Activated T-cell treated with anti-CD3 and anti-CD28 coated beads for 24 hours (primary cell): ENCODE results near the gene HMGCL.
"Not testable (repeated sequence)": the region's sequence is repeated elsewhere in the genome, so short reads cannot be mapped to it uniquely, and the experiment has no call there.

Source experiments
- DNase-seq: peaks from one replicate; pipeline ENCODE4 v3.0.0-alpha.2; 2020; ENCODE audit warnings: low read depth

HMGCL gene

DNA sequence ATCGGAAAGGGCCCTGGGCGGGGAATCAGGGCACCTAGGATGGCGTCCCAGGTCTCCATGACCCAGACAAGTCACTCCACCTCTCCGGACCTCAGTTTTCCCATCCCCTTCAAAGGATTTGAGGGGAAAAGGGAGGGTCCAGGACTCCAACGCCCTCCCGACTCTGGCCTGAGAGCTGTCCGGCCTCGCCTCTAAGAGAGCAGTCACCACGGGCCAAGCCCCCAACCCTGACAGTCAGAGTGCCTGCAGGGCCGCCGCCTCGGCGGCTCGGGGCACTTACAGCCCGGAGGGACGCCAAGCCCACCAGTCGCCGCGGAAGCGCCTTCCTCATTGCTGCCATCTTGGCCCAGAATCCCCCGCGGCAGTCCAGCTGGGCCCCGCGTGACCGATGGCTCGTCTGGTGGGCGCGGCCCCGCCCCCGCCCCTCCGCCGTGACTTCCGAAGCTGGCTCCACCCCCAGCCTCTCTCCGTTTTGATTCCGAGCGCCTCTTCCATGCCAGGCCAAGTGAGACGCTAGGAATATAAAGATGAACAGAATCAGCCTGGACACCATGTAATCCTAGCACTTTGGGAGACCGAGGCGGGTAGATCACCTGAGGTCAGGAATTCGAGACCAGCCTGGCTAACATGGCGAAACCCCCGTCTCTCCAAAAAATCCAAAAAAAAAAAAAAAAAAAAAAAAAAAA lies at the start of gene HMGCL:
HMGCL (minus strand) TSS at position 354 of the 686 bp plus-strand sequence; CDS start at position 340, 14 bp downstream.
- peak; percentile 83 for DNase-seq

DNA sequence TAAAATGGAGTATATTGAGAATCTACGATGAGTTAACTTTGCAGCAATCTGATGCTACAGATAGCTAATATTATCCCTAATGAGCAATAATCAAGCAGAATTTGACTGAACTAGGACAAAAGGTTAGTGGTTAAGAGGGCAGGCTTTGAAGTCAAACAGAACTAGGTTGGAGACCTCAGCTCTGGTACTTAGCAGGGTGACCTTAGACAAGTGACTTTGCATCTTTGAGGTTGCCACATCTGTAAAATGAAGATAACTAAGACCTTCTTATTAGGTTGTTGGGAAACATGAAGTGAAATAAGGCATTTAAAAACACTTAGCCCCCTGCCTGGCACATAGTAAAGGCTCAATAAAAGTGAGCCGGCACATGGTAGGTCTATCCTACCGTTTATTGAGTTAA lies 47.2 kb upstream of the HMGCL start:
- no peak for DNase-seq

DNA sequence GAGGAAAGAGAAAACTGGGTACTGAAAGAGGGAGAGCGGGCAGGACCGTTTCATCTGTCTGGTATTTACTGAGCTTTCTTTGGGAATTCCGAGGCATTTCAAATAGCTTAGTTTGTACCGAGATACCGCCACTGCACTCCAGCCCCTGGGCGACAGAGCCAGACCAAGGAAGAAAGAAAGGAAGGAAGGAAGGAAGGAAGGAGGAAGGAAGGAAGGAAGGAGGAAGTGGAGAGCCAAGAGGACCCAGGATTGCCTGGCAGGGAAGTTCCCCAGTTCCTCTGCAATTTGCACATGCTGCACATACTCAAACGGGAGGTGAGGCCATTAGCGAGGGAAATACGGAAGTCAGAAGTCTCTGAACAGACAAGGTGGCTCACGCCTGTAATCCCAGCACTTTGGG lies 43.8 kb upstream of the HMGCL start:
- no peak for DNase-seq

DNA sequence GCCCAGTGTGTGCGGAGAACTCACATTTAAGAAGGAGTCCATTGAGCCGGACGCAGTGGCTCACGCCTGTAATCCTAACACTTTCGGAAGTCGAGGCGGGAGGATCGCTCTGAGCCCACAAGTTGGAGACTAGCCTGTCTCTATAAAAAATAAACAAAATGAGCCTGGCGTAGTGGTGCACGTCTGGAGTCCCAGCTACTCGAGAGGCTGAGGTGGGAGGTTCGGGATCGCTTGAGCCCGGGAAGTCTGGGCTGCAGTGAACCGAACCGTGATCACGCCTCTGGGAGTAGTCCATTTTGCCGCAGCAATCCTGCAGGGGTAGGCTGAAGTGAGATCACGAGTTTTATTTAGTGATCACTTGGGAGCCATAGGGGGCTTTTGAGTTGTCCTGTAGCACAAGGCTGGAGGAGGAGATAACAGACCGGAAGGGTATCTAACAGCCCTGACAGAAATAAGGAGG lies 43.4 kb upstream of the HMGCL start:
- DNase-seq: no peak

DNA sequence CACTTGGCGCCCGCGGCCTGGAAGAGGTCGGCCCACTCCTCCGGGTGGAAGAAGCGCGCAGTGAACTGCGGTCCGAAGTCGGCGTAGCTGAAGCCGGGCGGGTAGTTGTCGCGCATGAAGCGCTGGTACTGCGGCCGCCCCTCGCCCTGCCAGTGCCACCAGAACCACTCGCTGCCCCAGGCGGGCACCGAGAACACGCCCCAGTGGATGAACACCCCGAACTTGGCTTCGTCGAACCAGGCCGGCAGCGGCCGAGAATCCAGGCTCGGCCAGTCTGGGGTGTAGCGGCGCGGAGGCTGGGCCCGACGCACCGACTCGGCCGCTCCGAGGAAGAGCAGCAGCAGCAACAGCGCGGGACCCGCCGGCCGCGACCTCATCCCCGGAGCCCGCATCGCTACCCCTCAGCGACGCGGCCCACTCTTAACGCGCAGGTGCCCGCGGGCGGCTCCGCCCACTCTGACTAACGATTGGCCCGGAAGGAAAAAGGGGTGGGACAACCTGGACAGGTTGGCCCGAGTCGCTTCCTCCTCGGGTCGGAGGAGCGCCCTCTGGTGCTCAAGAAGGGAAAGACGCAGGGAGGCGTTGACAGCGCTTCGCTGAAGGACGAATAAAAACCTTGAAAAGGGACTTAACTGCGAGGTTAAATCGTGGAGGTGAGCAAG lies 42.8 kb upstream of the HMGCL start, which contains the start of gene FUCA1:
FUCA1 (minus strand) TSS at position 396 of the 662 bp plus-strand sequence; CDS start at position 392, 4 bp downstream.
- peak; percentile 91 for DNase-seq

DNA sequence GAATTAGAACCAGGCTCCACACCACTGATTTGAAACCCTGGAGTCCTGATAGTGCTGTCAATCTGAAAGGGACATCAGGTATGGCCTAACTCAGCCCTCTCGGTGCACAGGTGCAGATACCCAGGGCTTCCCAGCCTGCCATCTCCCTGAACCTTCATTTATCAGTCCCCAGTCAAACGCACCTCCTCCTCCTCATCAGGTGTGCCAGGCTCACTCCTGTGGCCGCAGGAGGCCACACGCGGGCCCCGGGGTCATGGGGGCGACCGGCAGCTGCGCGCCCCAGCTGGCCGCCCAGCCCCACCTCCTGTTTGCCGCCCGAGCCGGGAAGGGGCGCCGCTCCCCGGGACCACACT lies 42.3 kb upstream of the HMGCL start:
- DNase-seq: no peak

DNA sequence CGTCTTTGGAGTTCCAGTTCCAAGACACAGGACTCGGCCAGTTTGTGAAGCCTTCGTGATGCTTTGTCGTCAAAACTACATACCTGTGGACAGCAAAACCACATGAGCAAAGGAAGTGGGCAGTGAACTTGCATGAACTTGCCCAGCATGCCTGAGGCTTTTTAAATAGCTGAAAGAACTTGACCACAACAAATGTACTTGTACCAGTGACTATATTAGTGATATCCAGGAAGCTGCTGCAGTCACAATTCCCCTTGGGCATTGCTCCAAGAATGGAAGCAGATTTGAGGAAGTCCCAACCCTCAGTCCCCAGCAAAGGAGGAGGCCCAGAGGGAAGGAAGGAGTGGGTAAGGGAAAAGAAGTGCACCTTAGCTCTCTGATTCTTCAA lies 40.3 kb upstream of the HMGCL start:
- DNase-seq: no peak

DNA sequence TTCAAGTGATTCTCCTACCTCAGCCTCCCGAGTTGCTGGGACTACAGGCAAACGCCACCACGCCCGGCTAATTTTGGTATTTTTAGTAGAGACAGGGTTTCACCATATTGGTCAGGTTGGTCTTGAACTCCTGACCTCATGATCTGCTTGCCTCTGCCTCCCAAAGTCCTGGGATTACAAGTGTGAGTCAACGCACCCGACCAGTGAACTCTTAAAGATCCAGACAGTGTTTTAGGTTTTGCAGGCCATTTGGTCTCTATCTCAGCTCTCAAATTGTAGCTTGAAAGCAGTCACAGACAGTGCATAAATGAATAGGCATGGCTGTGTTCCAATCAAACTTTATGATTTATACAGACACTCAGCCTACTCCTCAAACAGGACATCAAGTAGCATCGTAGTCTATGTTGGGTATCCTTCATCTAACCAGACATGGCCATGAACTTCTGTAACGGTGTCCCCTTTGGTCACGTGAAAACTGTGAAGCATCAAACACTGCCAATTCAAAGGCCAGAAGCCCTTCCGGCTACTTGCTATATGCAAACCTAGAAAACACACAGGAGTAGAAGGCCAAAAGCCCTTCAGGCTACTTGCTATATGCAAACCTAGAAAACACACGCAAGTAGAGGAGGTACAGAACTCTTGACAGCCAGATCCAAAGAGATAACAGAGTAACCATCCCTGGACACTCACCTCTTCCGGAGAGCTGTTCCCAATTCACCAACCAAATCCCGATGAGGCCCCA lies 39.7 kb upstream of the HMGCL start:
- no peak for DNase-seq

DNA sequence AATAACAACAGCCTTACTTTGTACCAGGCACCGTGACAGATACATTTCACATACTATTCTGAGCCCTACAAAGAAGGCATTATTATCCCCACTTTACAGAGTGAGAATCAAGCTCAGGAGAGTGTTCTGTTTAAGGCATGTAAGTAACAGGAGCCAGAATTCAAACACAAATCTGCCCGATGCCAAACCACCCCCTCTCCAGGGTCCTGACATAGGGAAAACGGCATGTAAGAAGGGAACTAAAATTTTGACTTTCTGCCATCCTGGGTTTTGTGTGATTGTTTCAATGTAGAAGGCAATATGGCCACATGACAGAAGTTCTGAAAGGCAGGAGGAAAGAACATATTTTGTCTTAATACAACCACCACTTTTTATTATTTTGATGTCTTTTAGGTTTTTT lies 37.4 kb upstream of the HMGCL start:
- DNase-seq: no peak

DNA sequence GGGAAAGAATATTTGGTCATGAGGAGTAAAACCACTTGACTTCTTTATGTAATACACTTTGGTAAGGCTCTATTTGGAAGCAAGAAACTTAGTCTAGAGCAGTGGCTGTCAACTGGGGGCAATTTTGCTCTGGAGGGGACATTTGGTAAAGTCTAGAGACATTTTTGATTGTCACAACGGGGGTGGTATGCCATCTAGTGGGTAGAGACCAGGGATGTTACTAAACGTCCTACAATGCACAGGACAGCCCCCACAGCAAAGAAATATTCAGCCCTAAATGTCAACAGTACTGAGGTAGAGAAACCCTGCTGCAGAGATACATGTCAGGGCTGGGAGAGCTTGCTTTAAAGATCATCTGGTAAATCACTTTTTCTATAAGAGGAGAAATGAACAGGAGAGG lies 29.3 kb upstream of the HMGCL start:
- DNase-seq: no peak

DNA sequence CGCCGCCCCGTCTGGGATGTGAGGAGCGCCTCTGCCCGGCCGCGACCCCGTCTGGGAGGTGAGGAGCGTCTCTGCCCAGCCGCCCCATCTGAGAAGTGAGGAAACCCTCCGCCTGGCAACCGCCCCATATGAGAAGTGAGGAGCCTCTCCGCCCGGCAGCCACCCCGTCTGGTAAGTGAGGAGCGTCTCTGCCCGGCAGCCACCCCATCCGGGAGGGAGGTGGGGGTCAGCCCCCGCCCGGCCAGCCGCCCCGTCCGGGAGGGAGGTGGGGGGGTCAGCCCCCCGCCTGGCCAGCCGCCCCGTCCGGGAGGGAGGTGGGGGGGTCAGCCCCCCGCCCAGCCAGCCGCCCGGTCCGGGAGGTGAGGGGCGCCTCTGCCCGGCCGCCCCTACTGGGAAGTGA lies 27.9 kb upstream of the HMGCL start:
- DNase-seq: not testable (repeated sequence)

DNA sequence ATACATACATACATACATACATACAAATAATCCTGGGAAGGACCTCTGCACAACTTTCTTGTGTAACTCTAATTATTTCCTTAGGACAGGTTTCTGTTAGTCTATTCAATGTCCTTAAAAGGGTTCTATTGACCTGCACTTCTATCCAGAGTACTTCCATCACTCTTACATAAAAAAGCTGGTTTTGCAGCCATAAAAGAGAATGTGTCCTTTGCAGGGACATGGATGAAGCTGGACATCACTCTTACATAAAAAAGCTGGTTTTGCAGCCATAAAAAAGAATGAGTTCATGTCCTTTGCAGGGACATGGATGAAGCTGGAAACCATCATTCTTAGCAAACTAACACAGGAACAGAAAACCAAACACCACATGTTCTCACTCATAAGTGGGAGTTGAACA lies 26.2 kb upstream of the HMGCL start:
- not testable (repeated sequence) for DNase-seq

DNA sequence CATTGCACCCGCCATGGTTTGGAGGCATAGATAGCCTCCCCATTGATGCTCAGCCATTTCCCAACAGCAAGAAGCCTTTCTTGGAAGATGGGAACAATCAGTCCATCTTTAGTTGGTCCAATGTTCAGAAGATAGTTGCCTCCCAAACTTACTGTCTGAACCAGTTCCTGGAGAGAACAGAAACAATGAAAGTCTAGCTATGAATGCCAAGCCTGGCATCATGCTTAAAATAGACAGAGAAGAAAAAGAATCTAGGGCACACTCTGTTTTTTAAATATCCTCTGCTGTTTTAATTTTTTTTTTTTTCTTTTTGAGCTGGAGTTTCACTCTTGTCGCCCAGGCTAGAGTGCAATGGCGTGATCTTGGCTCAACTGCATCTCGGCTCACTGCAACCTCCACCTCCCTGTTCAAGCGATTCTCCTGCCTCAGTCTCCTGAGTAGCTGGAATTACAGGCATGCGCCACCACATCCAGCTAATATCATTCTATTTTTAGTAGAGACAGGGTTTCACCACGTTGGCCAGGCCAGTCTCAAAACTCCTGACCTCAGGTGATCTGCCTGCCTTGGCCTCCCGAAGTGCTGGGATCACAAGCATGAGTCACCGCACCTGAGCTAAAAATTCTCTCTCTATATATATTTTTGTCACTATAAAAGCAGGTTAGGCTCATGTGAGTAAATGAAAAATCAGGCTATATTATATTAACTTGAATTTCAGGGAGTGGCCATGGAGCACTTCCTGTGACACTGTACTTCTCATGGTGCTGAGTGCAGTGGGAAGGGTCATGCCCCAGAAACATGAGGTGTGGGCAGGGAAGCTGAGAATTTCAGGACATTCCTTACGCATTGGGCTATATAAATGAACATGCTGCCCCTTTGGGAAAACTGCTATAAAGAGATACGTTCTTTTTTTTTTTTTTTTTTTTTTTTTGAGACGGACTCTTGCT lies 23.7 kb upstream of the HMGCL start:
- DNase-seq: no peak

DNA sequence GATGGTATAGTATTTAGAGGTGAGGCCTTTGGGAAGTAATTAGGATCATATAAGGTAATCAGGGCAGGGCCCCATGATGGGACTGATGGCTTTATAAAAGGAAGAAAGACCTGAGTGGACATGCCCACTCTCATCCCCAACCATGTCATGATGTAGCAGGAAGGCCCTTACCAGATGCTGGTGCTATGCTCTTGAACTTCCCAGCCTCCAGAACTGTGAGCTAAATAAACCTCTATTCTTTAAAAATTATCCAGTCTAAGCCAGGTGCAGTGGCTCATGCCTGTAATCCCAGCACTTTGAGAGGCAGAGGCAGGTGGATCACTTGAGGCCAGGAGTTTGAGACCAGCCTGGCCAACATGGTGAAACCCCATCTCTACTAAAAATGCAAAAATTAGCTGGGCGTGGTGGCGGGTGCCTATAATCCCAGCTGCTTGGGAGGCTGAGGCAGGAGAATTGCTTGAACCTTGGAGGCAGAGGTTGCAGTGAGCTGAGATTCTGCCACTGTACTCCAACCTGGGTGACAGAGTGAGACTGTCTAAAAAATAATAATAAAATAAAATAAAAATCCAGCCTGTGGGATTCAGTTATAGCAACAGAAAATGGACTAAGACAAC lies 22.4 kb upstream of the HMGCL start:
- DNase-seq: not testable (repeated sequence)

DNA sequence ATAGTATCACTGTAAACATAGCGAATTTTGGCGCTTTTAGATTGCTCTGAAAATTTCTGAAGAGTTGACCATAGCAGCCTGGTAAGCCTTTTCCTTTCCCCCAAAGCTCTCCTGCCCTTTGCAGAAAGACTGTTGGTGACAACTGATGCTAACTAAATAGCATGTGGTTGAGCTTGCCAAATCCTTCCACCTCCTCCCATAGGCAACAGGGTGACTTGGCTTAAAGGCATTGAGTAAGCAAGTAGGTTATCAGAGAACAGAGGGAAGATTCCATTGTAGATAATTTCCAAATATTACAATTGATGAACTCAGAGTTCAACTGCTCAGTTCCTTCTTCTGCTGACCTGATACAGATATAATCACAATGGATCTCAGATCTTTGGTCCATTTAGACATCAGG lies 19.9 kb upstream of the HMGCL start:
- DNase-seq: no peak

DNA sequence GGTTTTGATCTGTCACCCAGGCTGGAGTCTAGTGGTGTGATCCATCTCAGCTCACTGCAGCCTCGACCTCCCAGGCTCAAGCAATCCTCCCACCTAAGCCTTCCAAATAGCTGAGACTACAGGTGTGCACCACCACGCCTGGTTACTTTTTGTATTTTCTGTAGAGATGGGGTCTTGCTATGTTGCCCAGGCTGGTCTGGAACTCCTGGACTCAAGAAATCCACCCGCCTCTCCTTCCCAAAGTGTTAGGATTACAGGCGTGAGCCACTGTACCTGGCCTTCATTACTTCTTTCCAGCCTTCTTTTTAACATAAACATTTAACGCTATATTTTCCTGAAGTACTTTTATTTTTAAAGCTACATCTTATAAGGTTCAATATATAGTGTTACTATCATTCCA lies 18.4 kb upstream of the HMGCL start:
- no peak for DNase-seq

DNA sequence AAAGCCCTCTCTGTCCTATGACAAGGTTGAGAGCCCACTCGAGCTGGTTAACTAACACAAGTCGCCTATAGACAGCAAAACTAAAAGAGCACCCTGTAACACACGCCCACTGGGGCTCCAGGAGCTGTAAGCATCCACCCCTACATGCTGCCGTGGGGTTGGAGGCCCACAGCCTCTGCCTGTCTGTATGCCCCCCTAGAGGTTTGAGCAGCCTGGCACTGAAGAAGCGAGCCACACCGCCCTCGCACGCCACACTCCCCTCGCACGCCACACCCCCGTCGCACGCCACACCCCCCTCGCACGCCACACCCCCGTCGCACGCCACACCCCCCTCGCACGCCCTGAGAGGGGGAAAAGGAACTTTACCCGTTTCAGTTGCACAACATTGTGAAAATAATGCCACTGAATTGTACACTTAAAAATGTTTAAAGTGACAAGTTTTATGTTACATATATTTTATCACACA lies 13.2 kb upstream of the HMGCL start:
- peak; percentile 64 for DNase-seq

DNA sequence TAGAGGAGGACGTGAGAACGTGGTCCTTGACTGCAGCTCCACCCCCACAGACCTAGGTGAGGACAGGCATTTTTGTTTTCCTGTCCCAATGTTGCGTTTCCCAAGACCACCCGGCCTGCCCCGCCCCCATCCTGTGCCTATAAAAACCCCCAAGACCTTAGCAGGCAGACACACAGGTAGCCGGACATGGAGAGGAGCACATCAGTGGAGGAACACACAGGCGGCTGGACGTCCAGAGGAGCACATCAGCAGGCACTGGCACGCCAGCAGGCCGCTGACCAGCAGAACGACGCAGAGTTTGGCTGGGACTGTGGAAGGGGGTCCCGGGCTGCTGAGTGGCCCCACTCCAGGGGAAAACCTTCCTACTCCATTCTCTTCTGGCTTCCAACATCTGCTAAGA lies 12.7 kb upstream of the HMGCL start:
- DNase-seq: no peak

DNA sequence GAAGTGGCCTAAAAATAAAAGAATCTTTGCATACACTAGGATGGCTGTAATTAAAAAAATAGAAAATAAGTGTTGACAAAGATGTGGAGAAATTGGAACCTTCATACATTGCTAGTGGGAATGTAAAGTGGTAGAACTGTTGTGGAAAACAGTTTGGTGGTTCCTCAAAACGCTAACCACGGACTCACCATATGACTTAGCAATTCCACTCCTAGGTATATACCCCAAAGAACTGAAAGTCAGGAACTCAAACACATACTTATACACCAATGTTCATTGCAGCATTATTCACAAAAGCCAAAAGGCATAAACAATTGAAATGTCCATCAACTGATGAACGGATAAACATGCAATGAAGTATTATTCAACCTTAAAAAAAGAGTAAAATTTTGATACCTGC lies 10.8 kb upstream of the HMGCL start:
- DNase-seq: no peak

DNA sequence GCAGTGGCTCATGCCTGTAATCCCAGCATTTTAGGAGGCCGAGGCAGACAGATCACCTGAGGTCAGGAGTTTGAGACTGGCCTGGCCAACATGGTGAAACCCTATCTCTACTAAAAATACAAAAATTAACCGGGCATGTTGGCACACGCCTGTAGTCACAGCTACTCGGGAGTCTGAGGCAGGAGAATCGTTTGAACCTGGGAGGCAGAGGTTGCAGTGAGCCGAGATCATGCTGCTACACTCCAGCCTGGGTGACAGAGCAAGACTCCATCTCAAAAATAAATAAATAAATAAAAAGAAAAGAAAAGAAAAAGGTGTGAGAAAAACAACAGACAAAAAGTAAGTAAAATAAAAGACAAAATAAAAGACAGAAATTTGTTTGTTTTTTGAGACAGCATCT lies 8.9 kb upstream of the HMGCL start:
- not testable (repeated sequence) for DNase-seq

DNA sequence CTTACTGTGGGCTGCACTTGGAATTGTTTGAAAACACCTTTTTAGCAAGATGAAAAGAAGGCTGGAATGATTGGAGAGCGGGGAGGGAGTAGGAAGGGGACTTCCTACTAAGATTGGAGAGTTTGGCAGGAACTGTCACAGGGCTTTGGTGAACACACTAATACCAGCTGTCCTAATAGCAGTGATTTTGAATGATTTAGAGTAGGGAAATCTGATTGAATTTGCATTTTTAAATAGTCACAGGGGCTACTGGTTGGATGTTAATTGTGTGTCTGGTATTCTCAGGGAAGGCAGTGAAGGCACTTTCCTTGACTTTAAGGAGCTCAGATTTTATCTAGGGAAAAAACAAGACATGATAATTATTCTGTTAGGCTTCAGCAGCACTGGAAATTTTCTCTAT lies 2.5 kb upstream of the HMGCL start:
- no peak for DNase-seq
